ENCODE measurements around the gene TMOD1. TPM values are rescaled to one million over a fixed set of nuclear protein-coding genes. Genes with fewer than 3 reads are reported as not detected.

The TMOD1 gene
- total RNA-seq, 4 donors from 2014 or later, result 1.8 to 4.9 (median 2.9) TPM

- TF ChIP-seq POLR2A (IDR thresholded peaks at IDR 0.05), result no peak
- TF ChIP-seq CTCF (IDR thresholded peaks at IDR 0.05), result no peak
- H3K4me3 ChIP-seq (ENCODE audit: low read depth, poor library complexity, severe bottlenecking), result peak overlapping the region; percentile 57
- DNase-seq (ENCODE audit: low spot score in 2 of 2), result no peak
- intact Hi-C loops (cut with DNase I; ENCODE audit: low total_unique reads), result no loop called here
- 5 to 12% methylated on average over 44 of the region's 49 CpGs for WGBS, 2 donors
Measured at GRCh38 chr9:97502222-97502983, 937 bp downstream of the TMOD1 start.

DNA sequence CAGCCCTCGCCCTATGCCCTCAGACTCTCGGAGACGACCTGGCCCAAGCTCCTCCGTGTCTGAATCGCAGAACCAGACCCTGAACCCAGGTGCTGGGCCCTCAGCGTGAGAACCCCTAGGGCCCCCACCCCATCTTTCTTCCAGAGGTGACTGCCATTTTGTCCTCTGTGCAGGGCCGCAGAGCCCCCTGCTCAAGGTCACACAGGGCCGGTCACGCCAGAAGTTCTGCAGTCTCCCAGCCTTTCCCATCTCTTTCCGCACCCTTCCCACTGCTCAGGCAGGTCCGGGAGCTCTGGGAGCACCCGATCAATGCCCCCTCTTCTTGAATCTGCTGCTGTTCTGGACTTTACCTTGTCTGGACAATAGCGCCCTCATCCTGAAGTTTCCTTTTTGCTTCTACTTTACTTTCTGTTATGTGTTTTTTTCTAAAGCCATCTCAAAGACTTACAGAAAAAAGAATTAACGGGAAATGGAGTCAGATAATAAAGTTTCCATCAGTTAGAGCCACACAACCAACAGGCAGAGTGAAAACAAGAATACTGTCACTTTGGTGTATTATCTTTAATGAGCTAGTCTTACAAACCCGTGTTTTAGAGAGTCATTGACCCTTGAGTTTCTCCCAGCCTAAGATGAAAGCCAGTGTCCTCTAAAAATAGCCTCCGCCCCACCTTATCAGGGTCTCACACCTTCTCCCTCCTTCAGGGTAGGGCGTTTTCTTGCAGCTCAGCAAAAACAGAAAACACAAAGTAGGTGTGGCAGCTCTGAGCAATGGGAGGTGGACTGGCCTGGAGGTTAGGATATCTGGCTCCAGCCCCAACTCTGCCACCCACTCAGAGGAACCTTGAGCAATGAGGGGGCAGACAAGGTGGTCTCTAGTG lies 1.8 kb downstream of the TMOD1 start:
- DNase-seq (ENCODE audit: low spot score in 2 of 2), result no peak
- whole genome bisulfite sequencing, 2 donors, result 46% methylated on average over 17 of the region's 17 CpGs
- TF ChIP-seq CTCF (IDR thresholded peaks at IDR 0.05), result no peak
- H3K4me3 ChIP-seq (ENCODE audit: low read depth, poor library complexity, severe bottlenecking), result no peak overlapping the region
- intact Hi-C loops (cut with DNase I; ENCODE audit: low total_unique reads), result no loop called here

DNA sequence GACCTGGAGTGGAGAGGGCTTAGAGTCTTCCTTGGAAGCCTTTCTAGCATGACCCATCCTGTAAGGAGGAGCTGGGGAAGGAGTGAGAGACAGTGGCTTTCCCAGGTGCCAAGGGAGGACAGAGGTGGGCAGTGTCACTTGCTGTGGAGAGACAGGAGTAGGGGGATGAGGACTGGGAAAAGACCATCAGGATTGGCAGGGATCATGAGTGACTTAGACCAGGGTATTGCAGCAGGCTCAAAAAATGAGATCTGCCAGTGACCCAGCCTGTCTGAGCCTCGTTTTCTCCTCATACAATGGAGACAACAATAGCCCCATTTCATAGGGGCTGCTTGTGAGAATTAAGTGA lies 2.4 kb downstream of the TMOD1 start:
- no peak overlapping the region for H3K4me3 ChIP-seq (ENCODE audit: low read depth, poor library complexity, severe bottlenecking)

GRCh38 chr9:97504381-97505216 lies 3.1 kb downstream of the TMOD1 start:
- TF ChIP-seq POLR2A (IDR thresholded peaks at IDR 0.05), result no peak
- no peak for TF ChIP-seq CTCF (IDR thresholded peaks at IDR 0.05)

More for the DNA sequence above, 2.4 kb downstream of the TMOD1 start:
- DNase-seq (ENCODE audit: low spot score in 2 of 2), result no peak
- 73 to 88% methylated on average over 1 of the region's 1 CpG for WGBS, 2 donors
- intact Hi-C loops (cut with DNase I; ENCODE audit: low total_unique reads), result no loop called here
- no peak for TF ChIP-seq CTCF (IDR thresholded peaks at IDR 0.05)
- TF ChIP-seq POLR2A (IDR thresholded peaks at IDR 0.05), result no peak

DNA sequence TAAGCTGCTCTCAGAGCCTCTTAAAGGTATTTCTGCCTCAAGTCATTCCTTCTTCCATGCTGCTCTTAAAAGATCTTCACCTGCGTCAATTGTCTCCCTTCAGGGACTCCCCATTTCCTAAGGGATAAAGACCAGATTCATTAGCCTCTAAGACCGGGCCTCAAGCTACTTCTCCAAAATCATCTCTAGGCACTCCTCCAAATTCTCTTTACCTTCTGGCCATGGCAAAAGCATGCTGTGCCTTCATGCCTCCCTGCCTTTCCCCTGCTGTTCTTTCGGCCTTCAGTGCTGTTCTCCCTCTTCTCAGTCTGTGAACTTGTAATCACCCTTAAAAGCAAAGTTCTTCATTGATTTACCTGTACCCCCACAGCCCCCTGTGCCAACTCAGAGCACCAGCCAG lies 4.4 kb downstream of the TMOD1 start:
- 90 to 93% methylated on average over 3 of the region's 3 CpGs for WGBS, 2 donors

More at GRCh38 chr9:97504381-97505216, 3.1 kb downstream of the TMOD1 start:
- DNase-seq (ENCODE audit: low spot score in 2 of 2), result no peak
- 63 to 69% methylated on average over 8 of the region's 8 CpGs for WGBS, 2 donors
- intact Hi-C loops (cut with DNase I; ENCODE audit: low total_unique reads), result no loop called here
- H3K4me3 ChIP-seq (ENCODE audit: low read depth, poor library complexity, severe bottlenecking), result no peak overlapping the region

More for the DNA sequence above, 4.4 kb downstream of the TMOD1 start:
- H3K4me3 ChIP-seq (ENCODE audit: low read depth, poor library complexity, severe bottlenecking), result no peak overlapping the region
- no peak for TF ChIP-seq POLR2A (IDR thresholded peaks at IDR 0.05)
- no peak for TF ChIP-seq CTCF (IDR thresholded peaks at IDR 0.05)
- DNase-seq (ENCODE audit: low spot score in 2 of 2), result no peak
- intact Hi-C loops (cut with DNase I; ENCODE audit: low total_unique reads), result no loop called here
